ENCODE data around the gene PIK3R5.

Gene PIK3R5

DNA sequence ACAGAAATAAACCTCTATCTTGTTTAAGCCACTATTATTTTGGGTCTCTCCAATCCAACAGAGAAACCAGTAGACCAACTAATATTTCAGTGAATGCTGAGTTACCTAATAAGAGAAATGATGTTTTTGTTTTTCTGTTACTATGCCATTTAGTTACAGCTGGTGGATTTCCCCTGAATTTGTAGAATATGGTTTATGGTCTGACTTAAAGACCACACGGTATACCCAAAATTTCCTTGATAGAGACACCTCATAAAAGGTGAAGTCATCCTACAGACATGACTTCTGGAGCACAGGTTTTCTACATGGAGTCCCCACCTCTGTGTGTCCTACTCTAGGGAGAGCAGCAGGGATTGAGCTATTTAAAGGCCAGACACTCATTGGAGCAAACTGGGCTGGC lies 13.3 kb downstream of the PIK3R5 start:
- DNase-seq, result no peak

DNA sequence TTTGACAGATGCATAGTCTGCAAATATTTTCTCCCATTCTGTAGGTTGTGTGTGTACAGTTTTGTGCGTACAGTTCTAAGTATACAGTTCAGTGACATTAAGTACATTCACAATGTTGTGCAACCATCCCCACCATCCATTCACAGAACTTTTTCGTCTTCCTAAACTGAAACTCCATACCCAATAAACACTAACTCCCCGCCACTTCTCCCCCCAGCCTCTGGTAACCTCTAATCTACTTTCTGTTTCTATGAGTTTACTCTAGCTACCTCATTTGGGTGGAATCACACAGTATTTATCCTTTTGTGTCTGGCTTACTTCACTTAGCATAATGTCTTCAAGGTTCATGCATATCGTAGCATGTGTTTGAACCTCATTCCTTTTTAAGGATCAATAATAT lies 14.3 kb downstream of the PIK3R5 start:
- no peak for DNase-seq

DNA sequence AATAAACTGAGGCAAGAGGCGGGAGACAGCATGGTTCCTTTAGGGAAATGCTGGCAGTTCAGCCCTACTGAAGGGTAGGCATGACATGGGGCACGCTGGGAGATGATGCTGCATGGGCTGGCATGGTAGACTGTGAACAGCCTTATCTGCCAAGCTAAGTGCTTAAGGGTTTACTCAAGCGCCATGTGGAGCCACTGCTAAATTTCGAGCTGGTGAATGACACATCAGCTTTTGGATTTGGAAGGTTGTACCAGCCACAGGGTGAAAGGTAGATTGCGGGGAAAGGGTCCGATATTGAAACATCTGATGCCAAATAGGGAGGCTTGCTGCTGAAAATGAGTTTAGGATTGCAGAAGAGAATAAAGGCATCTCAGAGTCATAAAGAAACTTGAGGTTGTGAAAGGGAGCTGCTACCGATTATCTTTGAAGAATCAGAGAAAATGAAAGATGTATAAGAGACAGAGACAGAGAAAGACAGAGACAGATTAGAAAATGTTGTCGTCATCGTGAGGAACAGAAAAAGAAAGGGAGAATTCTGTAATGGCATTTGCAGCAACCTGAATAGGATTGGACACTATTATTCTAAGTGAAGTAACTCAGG lies 16.3 kb downstream of the PIK3R5 start:
- DNase-seq, result peak in 1 of 2 experiments; percentile 46

DNA sequence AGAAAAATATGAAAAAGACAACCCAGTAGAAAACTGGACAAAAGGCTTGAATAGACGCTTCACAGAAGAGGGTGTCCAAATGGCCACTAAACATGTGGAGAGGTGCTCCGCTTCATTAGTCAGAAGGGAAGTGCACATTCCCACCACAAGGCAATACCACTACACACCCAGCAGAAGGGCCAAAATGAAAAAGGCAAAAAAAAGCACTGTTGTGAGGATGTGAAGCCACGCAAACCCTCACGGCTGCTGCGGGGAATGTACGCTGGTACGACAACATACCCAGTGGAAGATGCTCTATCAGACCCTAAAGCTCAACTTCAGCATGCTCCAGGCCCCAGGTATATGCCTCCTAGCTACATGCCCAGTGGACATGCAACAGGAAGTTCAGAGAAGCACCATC lies 17.0 kb downstream of the PIK3R5 start:
- no peak for DNase-seq

DNA sequence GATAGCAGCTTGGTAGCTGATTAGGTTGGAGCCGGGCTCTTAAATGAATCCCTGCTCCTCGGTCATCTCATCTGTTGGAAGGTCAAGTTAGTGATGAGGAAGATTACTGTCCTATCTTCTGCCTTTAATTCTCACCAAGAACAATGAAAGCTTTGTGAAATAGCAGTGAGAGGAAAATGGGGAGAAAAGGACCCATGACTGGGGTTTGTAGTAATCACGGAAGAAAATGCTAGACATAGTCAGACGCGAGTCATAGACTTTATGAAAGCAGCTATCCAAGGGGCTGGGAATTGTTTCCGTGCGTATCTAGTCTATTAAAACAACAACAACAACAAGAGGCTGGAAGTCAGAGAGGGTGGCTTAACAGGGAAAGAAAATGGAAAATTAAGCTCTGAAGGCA lies 18.3 kb downstream of the PIK3R5 start:
- no peak for DNase-seq

DNA sequence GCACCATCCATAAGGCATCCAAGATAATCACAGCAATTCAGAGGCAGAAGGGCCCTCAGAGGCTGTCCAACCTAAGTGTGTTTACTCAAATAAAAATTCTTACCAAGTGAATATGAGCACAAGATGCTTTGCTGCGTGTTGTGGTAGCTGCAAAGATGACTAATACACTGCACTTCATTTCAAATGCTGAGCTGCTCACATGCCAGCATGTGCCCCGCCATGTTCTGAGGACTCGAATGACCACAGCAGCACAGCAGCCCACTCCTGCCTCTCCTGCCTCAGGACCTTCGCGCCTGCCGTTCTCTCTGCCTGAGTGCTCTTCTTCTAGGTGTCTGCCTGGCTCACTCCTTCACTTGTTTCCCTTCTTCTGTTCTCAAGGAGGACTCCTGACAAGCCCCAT lies 19.0 kb downstream of the PIK3R5 start:
- no peak for DNase-seq

DNA sequence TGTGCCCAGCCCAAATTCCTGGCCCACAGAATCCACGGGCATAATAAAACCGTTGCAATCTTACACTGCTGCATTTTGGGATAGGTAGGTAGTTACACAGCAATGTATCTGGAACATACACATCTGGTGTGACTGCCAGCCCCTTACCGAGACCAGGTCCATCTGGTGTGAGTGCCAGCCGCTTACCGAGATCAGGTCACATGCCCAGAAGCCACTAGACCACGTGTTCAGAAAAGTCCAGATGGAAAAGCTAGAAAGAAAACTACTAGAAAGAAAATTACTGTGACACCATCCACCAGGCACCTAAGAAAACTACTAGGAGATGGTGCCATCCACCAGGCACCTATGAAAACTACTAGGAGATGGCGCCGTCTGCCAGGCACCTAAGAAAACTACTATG lies 19.4 kb downstream of the PIK3R5 start:
- no peak for DNase-seq

DNA sequence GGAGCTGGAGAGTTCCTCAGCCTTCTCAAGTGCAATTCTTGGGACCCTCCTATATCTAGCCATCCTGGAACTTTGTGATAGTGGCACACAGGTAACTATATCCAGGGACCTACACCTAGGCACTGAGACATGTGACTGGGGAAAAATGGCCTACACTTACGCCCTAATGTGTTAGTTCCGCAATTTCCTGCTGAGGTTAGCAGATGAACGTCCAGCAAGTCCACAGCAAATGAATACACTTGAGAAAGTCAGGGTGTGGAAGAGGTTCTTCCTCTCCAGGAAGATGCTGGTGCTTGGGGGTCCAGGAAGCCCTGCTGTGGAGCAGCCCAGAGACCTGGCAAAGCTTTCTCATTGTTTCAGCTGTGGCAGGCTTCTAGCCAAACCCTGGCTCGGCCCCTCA lies 20.8 kb downstream of the PIK3R5 start:
- no peak for DNase-seq

DNA sequence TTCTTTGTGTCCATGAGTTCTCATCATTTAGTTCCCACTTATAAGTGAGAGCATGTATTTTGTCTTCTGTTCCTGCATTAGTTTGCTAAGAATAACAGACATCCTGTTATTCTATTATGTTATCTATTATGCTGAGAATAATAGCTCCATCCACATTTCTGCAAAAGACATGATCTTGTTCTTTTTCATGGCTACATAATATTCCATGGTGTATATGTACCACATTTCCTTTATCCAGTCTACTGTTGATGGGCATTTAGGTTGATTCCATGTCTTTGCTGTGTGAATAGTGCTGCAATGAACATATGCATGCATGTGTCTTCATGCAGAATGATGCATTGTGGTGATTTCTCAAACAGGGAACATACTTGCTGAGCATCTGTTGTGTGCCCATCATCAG lies 21.4 kb downstream of the PIK3R5 start:
- no peak for DNase-seq

DNA sequence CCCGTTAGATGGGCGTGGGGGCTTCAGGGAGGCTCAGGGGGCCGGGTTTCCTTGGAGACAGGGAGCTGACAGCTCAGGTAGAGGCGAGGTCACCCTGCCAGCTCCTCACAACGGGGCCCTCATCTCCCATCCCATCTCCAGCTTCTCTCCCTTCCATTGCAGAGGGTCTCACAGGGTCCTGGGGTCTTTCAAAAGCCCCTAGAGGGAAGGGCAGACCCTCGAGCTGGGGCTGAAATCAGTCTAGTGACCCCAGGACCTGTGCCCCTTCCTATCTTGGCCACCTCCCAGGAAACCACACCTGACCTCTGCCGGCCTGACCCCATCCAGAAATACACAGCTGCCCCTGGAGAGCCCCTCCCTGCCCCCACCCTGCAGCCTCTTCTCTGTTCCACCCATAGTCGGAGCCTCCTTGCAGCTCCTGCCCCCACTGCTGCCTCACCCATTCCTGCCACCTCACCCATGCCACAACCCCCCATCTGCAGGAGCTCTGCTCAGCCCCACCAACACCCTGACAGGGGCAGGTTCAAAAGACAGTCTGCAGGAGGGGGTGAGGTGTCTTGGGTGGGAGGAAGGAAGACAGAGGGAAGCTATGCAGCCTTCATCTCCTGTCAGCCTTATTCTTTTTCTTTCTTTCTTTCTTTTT lies 23.4 kb downstream of the PIK3R5 start:
- no peak for DNase-seq

DNA sequence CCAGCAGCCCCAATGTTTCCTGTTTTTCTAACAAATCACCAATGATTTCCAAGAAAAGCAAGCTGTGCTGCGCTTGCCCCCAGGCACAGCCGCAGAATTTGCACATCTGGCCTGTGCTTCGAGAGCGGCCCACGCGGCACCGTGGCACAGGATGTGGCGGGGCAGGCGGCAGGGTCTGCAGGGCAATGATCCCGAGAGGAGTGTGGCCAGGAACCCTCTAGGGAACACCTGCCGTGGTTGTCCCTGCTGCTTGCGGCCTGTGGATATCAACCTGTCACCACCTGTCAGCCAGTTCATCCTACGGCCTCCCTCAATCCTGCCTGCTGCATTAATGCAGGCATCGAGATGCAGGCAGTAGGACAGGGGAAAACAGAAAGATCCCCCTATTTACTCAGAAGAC lies 24.0 kb downstream of the PIK3R5 start:
- DNase-seq, result peak; percentile 70 to 73

DNA sequence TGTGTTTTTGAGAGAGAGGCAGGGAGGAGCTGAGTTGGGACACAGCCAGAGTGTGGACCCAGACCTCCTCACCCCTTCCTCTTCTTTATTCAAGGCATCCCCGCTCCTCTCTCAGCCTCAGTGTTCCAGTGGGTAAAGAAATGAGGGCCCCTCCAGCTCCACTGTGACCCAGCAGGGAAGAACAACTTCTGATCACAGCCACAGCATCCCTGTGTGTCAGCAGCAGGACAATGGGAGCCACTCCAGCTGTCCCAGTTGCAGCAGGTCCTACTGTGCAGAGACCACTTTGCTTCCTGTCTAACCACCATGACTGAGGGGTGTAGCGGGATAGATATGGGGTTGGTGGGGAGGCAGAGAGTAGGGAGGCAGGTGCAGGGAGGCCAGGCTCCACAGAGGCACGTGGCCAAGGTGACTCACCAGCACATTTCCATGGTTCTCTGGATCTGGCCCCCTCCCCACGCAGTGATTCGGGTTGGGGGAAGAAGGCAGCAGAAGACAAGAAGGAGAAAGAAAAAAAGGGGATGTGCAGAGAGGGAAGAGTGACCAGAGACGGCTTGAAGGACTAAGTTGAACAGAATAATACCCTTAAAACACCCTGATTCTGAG lies 24.5 kb downstream of the PIK3R5 start:
- peak in 1 of 2 experiments; percentile 52 for DNase-seq

DNA sequence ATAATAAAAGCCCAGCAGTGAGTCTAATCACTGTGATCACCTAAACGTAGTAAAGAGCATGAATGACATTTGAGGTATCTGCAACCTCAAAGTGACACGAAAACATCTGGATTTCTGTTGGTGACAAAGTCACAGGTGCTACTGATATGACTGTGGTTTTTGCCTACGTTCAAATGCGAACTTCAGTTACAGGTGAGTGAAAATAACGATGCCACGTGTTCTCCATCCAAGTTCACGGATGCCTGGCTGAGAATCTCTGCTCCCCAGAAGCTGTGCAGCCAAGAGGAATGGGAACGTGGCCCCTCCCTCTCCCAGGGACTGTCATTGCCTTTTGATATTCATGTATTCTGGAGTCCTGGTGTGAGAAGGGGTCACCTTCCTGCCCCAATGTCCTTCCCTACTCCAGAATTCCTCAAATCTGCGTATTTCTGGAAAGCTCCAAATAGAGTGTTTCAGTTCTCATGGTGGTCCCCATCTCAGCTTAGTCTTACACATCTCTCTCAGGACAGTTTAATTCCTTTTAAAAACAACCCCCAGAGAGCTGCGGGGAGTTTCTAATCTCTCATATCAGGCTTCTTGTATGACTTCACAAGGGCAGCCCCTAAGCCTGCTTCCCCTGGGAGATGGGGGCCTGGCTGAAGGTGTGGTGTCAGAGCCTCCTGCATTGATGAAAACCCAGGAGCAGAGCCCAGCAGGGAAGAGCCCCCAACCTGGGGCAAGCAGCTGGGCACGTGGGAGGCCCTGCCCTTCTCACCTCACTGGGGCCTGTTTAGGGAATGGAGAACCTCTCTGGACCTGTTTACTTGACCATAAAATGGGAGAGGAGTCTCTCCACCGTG lies 25.8 kb downstream of the PIK3R5 start:
- peak; percentile 49 to 61 for DNase-seq

DNA sequence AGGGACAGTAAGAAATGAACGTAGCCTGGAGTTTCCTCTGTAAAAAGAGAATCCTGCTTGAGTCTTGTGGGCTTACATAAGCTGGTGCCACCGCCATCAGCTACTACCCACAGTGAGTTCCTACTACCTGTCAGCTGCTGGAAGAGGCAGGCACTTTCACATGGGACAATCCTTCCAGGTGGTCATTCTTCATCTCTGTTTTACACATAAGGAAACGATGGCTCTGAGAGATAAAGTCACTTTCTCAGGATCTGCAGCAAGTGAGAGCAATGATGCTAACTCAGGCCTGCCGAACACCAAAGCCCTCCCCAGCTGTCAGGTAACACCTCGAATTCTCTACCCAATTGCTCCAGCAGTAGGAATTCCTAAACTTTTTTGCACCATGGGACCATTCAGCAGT lies 26.6 kb downstream of the PIK3R5 start:
- no peak for DNase-seq

DNA sequence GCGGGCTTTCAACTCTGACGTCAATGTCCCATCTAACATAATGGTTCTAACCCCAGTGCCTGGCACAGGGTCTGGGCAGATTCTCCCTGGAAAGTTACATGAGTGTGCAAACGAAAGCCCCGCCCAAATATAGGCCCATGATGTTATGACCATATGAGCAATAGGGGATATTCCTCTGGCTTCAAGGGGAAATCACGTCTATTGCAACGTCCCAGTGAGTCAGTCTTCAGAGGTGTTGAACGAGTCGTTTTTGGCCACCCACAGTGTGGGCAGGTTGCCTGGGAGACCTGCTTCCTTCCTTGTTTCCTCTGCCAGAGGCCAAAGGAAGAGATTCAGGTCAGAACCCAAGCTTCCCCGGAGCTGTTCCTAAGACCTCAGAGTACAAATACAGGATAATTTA lies 30.3 kb downstream of the PIK3R5 start:
- peak; percentile 70 to 82 for DNase-seq

DNA sequence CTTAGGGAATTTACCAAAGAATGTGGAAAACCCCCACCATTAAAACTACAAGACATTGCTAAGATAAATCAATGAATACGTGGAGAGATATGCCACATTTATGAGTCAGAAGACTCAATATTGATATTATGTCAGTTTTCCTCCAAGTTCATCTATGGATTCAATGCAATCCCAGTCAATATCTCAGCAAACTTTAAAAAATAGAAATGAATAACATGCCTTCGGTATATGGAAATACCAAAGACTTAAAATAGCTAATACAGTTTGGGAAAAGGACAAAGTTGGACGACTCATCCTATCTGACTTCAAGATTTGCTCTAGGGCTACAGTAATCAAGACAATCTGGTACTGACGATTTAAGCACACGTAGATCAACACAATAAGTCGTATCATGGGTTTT lies 31.2 kb downstream of the PIK3R5 start:
- DNase-seq, result no peak

DNA sequence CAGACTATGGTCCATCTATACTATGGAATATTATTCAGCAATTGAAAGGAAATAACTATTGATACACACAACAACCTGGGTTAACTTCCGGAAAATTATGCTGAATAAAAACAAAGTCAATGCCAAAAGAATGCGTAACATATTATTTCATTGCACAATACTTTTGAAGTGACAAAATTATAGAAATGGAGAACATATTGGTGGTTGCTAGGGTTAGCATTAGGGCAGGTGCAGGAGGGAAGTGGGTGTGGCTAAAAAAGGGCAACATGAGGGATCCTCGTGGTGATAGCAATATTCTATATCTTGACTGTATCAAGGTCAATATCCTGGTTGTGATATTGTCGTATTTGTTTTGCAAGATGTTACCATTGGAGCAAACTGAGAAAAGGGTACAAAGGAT lies 34.9 kb downstream of the PIK3R5 start:
- no peak for DNase-seq

DNA sequence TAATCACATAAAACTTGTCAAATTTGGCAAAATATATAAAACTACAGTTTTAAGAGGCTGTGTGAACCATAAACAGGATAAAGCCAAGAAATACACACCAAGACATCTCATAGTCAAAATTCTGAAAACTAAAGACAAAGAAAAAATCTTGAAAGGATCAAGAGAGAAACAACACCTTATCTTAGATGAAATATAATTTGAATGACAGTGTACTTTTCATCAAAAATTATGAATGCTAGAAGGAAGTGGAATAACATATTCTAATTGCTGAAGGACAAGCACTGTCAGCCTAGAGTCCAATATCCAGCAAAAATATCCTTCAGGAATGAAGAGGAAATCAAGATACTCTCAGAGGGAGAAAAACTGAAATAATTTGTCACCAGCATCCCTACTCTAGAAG lies 37.2 kb downstream of the PIK3R5 start:
- no peak for DNase-seq

DNA sequence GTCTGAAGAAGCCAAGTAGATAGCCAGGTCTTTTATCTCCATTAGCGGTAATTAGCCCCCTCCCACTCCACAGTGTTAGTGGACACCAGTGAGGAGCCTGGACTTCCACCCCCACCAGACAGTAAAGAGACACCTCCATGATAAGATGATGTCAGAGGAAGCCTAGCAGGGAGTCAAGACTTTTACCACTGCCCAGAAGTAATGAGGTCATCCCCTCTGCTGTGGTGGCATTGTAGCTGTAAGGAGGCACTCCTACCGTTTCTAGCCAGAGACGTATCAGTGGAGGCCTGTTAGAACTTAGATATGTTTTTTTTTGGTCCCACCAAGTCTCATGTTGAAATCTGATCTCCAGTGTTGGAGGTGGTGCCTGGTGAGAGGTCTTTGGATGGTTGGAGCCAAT lies 38.1 kb downstream of the PIK3R5 start:
- DNase-seq, result no peak

DNA sequence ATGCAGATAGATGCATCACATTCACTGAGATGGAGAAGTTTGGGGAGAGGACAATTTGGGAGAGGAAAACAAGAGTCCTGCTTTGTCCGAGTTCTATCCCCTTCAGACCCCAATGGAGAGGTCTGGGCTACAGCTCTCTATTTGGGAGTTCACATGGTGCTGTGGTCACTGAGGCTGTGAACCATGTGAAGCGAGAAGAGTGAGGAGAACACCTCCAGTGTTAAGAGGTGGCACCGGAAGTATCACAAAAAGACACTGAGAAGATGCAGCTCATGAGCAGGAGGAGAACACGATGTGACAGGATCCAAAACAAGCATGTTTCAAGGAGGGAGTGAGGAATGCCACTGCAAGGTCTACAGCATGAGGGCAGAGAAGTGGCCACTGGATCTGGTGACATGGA lies 39.7 kb downstream of the PIK3R5 start:
- no peak for DNase-seq

DNA sequence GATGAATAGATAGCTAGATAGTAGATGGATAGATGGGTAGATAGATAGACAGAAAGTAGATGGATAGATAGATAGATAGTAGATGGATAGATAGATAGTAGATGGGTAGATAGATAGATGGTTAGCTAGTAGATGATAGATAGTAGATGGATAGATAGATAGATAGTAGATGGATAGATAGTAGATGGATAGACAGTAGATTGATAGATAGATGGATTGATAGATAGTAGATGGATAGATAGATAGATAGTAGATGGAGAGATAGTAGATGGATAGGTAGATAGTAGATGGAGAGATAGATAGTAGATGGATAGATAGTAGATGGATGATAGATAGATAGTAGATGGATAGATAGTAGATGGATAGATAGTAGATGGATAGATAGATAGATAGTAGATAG lies 40.4 kb downstream of the PIK3R5 start:
- DNase-seq, result no peak

DNA sequence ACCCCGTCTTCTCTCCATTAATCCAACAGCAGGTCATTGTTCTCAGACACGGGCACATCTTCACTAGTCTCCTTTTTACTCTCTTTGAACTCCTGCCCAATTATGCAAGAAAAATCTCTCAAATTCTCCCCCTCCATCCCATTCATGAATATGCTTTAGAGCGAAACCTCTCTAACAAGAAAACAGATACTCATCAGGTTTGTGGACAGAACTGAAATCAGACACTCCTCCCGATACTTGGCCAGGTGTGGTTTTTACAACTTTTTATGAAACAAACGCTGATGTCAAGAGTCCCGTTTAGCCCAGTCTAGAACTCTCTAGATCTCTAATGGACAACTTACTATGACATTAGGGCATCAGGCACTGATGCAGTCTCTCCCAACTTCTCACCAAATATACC lies 40.9 kb downstream of the PIK3R5 start:
- no peak for DNase-seq

DNA sequence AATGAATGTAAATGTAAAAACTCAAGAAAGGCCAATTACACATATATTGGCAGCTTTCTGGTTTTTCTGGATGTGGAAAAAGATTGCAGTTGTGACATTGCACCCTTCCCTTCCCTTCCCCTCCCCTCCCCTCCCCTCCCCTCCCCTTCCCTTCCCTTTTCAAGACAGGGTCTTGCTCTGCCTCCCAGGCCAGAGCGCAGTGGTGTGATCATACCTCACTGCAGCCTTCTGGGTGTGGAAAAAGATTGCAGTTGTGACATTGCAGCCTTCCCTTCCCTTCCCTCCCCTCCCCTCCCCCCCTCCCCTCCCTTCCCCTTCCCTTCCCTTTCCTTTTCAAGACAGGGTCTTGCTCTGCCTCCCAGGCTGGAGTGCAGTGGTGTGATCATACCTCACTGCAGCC lies 41.7 kb downstream of the PIK3R5 start:
- DNase-seq, result no peak

DNA sequence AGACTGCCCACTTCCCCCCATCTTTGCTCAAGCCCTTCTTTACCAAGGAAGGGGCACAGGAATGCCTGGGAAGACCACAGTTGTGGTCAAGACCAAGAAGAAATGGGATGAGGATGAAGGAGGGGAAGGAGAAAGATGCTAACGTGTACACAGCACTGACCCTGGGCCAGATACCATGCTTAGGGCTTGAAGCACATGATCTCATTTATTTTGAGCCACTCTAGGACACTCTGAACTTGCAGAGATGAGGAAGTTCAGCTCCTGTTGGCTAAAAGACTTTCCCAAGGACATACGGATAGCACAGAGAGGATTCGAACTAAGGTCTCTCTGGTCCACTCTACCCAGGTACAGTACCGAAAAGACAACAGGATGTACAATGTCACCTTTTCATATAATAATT lies 42.6 kb downstream of the PIK3R5 start:
- no peak for DNase-seq
